Panc1 (cell line): ENCODE data around the gene SARS1.

ENCODE experiments used
- POLR2AphosphoS5 ChIP-seq: IDR thresholded peaks from 2 replicates; pipeline ENCODE4 v1.6.1; 2012; ENCODE audit warnings: mild to moderate bottlenecking, low read depth, low read length, moderate library complexity
- SIN3A ChIP-seq: IDR thresholded peaks from 2 replicates; pipeline ENCODE4 v1.6.1; 2012; ENCODE audit warnings: low read depth, mild to moderate bottlenecking, low read length, moderate library complexity, borderline replicate concordance; ENCODE audit not compliant: insufficient read depth
- TCF7L2 ChIP-seq: IDR thresholded peaks from 2 replicates; pipeline ENCODE4 v1.6.1; 2011; ENCODE audit warnings: mild to moderate bottlenecking, low read depth, low read length, inconsistent platforms
- TF ChIP-seq, protein P1 (sequence below): fragments of 450-650 bp; IDR thresholded peaks from 2 replicates; pipeline ENCODE4 v1.5.1; 2017; ENCODE audit warnings: mild to moderate bottlenecking

DNA sequence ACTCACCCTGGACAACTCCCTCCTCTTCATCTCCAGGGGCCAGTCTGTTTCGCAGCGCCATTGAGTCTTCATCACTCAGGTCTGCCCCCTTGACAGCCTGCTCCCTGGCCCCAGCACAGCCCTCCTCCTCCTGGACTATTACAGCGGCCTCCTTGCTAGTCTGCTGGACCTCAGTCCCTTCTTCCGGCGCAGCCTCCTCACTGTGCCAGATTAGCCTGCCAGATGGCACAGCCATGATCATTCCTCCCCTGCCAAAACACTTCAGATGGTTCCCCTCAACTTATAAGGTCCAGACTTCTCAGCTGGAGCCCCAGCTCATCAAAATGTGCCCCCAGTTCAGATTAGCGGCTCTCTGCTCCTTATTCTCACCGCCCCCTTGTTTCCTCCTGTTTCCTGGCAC lies 28.7 kb downstream of the SARS1 start:
- TF ChIP-seq SIN3A (no peak), POLR2AphosphoS5 (no peak), TCF7L2 (no peak)
- TF ChIP-seq, protein P1, sequence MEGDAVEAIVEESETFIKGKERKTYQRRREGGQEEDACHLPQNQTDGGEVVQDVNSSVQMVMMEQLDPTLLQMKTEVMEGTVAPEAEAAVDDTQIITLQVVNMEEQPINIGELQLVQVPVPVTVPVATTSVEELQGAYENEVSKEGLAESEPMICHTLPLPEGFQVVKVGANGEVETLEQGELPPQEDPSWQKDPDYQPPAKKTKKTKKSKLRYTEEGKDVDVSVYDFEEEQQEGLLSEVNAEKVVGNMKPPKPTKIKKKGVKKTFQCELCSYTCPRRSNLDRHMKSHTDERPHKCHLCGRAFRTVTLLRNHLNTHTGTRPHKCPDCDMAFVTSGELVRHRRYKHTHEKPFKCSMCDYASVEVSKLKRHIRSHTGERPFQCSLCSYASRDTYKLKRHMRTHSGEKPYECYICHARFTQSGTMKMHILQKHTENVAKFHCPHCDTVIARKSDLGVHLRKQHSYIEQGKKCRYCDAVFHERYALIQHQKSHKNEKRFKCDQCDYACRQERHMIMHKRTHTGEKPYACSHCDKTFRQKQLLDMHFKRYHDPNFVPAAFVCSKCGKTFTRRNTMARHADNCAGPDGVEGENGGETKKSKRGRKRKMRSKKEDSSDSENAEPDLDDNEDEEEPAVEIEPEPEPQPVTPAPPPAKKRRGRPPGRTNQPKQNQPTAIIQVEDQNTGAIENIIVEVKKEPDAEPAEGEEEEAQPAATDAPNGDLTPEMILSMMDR = no peak
